Osteocyte (in vitro differentiated cells): ENCODE data around the gene TCL1B. TPM values are rescaled to one million over a fixed set of nuclear protein-coding genes. Genes with fewer than 3 reads are reported as not detected.

Experiments
- DNase-seq: peaks from one replicate; pipeline ENCODE4 v3.0.0; 2021; ENCODE audit warnings: mixed read lengths; ENCODE audit not compliant: unreplicated experiment; ENCODE audit errors: extremely low spot score
- H3K27ac Mint-ChIP-seq: one replicate; pipeline ENCODE4 v1.8.0; 2021; ENCODE audit warnings: mild to moderate bottlenecking, mixed read lengths; ENCODE audit not compliant: unreplicated experiment
- H3K27me3 Mint-ChIP-seq: one replicate; pipeline ENCODE4 v1.8.0; 2021; ENCODE audit warnings: mixed read lengths; ENCODE audit not compliant: unreplicated experiment
- H3K36me3 Mint-ChIP-seq: one replicate; pipeline ENCODE4 v1.8.0; 2021; ENCODE audit warnings: mixed read lengths; ENCODE audit not compliant: unreplicated experiment
- H3K4me1 Mint-ChIP-seq: one replicate; pipeline ENCODE4 v1.8.0; 2021; ENCODE audit warnings: mixed read lengths; ENCODE audit not compliant: unreplicated experiment
- H3K4me3 Mint-ChIP-seq: one replicate; pipeline ENCODE4 v1.8.0; 2021; ENCODE audit warnings: mild to moderate bottlenecking, moderate library complexity, mixed read lengths; ENCODE audit not compliant: unreplicated experiment
- H3K9me3 Mint-ChIP-seq: one replicate; pipeline ENCODE4 v1.8.0; 2021; ENCODE audit warnings: mixed read lengths; ENCODE audit not compliant: unreplicated experiment
- CTCF ChIP-seq: fragments of 200-600 bp; sonication (generic); IDR thresholded peaks from 2 replicates; pipeline ENCODE4 v1.5.0; 2021; ENCODE audit warnings: antibody characterized with exemption, mild to moderate bottlenecking, moderate library complexity
- total RNA-seq: library from RNA; stranded (reverse); gene quantifications from 2 replicates; pipeline ENCODE4 v1.2.1, GENCODE V29; 2021

TCL1B gene
- total RNA-seq, 1 donor from 2014 or later: not detected

- H3K4me3 Mint-ChIP-seq: no peak overlapping the region
- H3K36me3 Mint-ChIP-seq: no peaks in the 10 kb centered on the region
- no peak for TF ChIP-seq CTCF
- H3K27ac Mint-ChIP-seq: no peak overlapping the region
- peaks cover 3% of the 10 kb centered on the region for H3K9me3 Mint-ChIP-seq
- peaks cover 23% of the 10 kb centered on the region for H3K27me3 Mint-ChIP-seq
- no peak for DNase-seq
- H3K4me1 Mint-ChIP-seq: peaks cover 13% of the 10 kb centered on the region
These were observed 19.3 kb downstream of the TCL1B start for GRCh38 chr14:95705518-95705917.

GRCh38 chr14:95707327-95707726 lies 21.1 kb downstream of the TCL1B start:
- no peaks in the 10 kb centered on the region for H3K36me3 Mint-ChIP-seq
- no peak overlapping the region for H3K4me3 Mint-ChIP-seq
- H3K27ac Mint-ChIP-seq: no peak overlapping the region
- H3K27me3 Mint-ChIP-seq: peaks cover 23% of the 10 kb centered on the region
- H3K4me1 Mint-ChIP-seq: no peaks in the 10 kb centered on the region
- no peak for DNase-seq
- H3K9me3 Mint-ChIP-seq: peaks cover 3% of the 10 kb centered on the region
- TF ChIP-seq CTCF: no peak

GRCh38 chr14:95710106-95710505 lies 23.9 kb downstream of the TCL1B start:
- Mint-ChIP-seq H3K36me3 (no peaks in the 10 kb centered on the region), H3K4me3 (no peak overlapping the region), H3K27me3 (peaks cover 11% of the 10 kb centered on the region), H3K27ac (no peak overlapping the region), H3K9me3 (no peaks in the 10 kb centered on the region), H3K4me1 (no peaks in the 10 kb centered on the region)
- no peak for TF ChIP-seq CTCF
- DNase-seq: no peak

GRCh38 chr14:95711476-95712176 lies 25.4 kb downstream of the TCL1B start:
- H3K27me3 Mint-ChIP-seq: peaks cover 9% of the 10 kb centered on the region
- no peak overlapping the region for H3K4me3 Mint-ChIP-seq
- H3K4me1 Mint-ChIP-seq: no peaks in the 10 kb centered on the region
- H3K9me3 Mint-ChIP-seq: no peaks in the 10 kb centered on the region
- H3K36me3 Mint-ChIP-seq: no peaks in the 10 kb centered on the region
- DNase-seq: no peak
- no peak for TF ChIP-seq CTCF
- no peak overlapping the region for H3K27ac Mint-ChIP-seq

GRCh38 chr14:95712398-95712797 lies 26.2 kb downstream of the TCL1B start:
- H3K9me3 Mint-ChIP-seq: no peaks in the 10 kb centered on the region

More at GRCh38 chr14:95712398-95712797, 26.2 kb downstream of the TCL1B start:
- Mint-ChIP-seq H3K27me3 (peaks cover 9% of the 10 kb centered on the region), H3K27ac (no peak overlapping the region), H3K4me3 (no peak overlapping the region), H3K4me1 (no peaks in the 10 kb centered on the region), H3K36me3 (no peaks in the 10 kb centered on the region)
- TF ChIP-seq CTCF: no peak
- DNase-seq: no peak
